Motor neuron (in vitro differentiated cells): Measurements from ENCODE around the gene ACOT8. TPM values are rescaled to one million over a fixed set of nuclear protein-coding genes. Genes with fewer than 3 reads are reported as not detected.

Experiments used
- ATAC-seq, 8 experiments: fragments of 200-7000 bp; cut with Tn5 transposase; replicated peaks in 6 of 8; 2 replicates each; pipeline ENCODE4 v1.8.0; 2021; ENCODE audit warnings: mild to moderate bottlenecking in 8 of 8, moderate library complexity in 8 of 8
- H3K27ac ChIP-seq, 2 donors: fragments of 250-450 bp; sonication (Bioruptor Pico); 2 replicates each; pipeline ENCODE4 v1.9.0; 2021; ENCODE audit warnings: antibody characterized with exemption in 2 of 2, mild to moderate bottlenecking in 2 of 2, moderate library complexity in 1 of 2
- H3K4me1 ChIP-seq, 2 donors: fragments of 250-450 bp; sonication (Bioruptor Pico); replicated peaks in 1 of 2; 2 replicates each; pipeline ENCODE4 v1.6.1; 2021; ENCODE audit warnings: antibody characterized with exemption in 2 of 2, mild to moderate bottlenecking in 2 of 2, moderate library complexity in 1 of 2
- H3K4me3 ChIP-seq, 5 donors: fragments of 250-450 bp; sonication (Bioruptor Pico); 2 replicates each; pipeline ENCODE4 v1.9.0; 2021; ENCODE audit warnings: antibody characterized with exemption in 5 of 5, mild to moderate bottlenecking in 5 of 5, moderate library complexity in 4 of 5
- WGBS, 10 experiments: fragments of 450-650 bp; shearing (Covaris generic); methylation state at CpG; one replicate each; pipeline ENCODE4 v1.0.0; 2022; 5-methylcytosine and 5-hydroxymethylcytosine counted together
- in situ Hi-C, 9 experiments: fragments of 400-800 bp; cut with MboI; loops; one replicate each; pipeline ENCODE4 v1.15.0; 2021; ENCODE audit warnings: low sequenced_read_pairs in 9 of 9, low pct_unique_long_range_greater_than_20kb in 2 of 9; ENCODE audit not compliant: unreplicated experiment in 9 of 9
- total RNA-seq, 8 experiments: library from RNA; unstranded; fragments of 300-600 nt; gene quantifications; 2 replicates each; pipeline versions ENCODE4 v1.2.3 to v1.2.4, GENCODE V29; 2022

ACOT8 gene
- total RNA-seq, 8 experiments from 2014 or later = 25.8 to 46.6 (median 29.6) TPM

GRCh38 chr20:45893831-45894230 is 36.6 kb upstream of the ACOT8 start:
- H3K4me1 ChIP-seq = peaks cover 15 to 16% of the 10 kb centered on the region in 2 donors
- H3K4me3 ChIP-seq = no peak overlapping the region
- in situ Hi-C loops = no loop called here
- H3K27ac ChIP-seq = no peak overlapping the region
- no peak for ATAC-seq
- WGBS, 10 experiments = 14 to 100% (median 83%) methylated on average over 1 to 3 of the region's 4 CpGs; no CpG with 5 or more reads in 2 of the 10 experiments

- no peak for ATAC-seq
- H3K4me1 ChIP-seq = peaks cover 15 to 16% of the 10 kb centered on the region in 2 donors
- no peak overlapping the region for H3K4me3 ChIP-seq
- WGBS, 10 experiments = 73 to 100% (median 83%) methylated on average over 1 to 4 of the region's 4 CpGs; no CpG with 5 or more reads in 2 of the 10 experiments
- H3K27ac ChIP-seq = no peak overlapping the region
- in situ Hi-C loops = no loop called here
Measured at GRCh38 chr20:45892828-45893500, 35.8 kb upstream of the ACOT8 start.

GRCh38 chr20:45892049-45892825 is 35.0 kb upstream of the ACOT8 start:
- in situ Hi-C loops = no loop called here
- Histone ChIP-seq H3K27ac (no peak overlapping the region), H3K4me3 (peak overlapping the region; percentile 68 to 85 (median 73)), H3K4me1 (peaks cover 15 to 16% of the 10 kb centered on the region in 2 donors)
- WGBS, 10 experiments = 64 to 100% (median 80%) methylated on average over 1 to 9 of the region's 9 CpGs; no CpG with 5 or more reads in 2 of the 10 experiments
- ATAC-seq = peak in 3 of 8 experiments; percentile 2 to 6 (median 5)

- in situ Hi-C loops = no loop called here
- ATAC-seq = peak; percentile 48 to 82 (median 78)
- 0 to 20% (median 0%) methylated on average over 1 to 9 of the region's 78 CpGs; no CpG with 5 or more reads in 2 of the 10 experiments for WGBS, 10 experiments
Measured at GRCh38 chr20:45890985-45891983, 34.1 kb upstream of the ACOT8 start, which contains the start of the genes CTSA and NEURL2. Gene CTSA, plus strand, starts transcription at chr20:45891335. Its CDS starts 234 bp downstream, at chr20:45891569. Gene NEURL2, minus strand, starts transcription at chr20:45891208. Its CDS starts 217 bp downstream, at chr20:45890991.

GRCh38 chr20:45890077-45890984 is 33.1 kb upstream of the ACOT8 start:
- H3K4me3 ChIP-seq = peak overlapping the region; percentile 68 to 85 (median 73)
- in situ Hi-C loops = no loop called here
- peak overlapping the region; percentile 85 to 97 for H3K27ac ChIP-seq
- H3K4me1 ChIP-seq = peaks cover 15 to 16% of the 10 kb centered on the region in 2 donors
- 0 to 45% (median 5%) methylated on average over 3 to 19 of the region's 79 CpGs; no CpG with 5 or more reads in 3 of the 10 experiments for WGBS, 10 experiments
- ATAC-seq = peak; percentile 28 to 83 (median 73)

More at GRCh38 chr20:45890985-45891983, 34.1 kb upstream of the ACOT8 start, which contains the start of the genes CTSA and NEURL2:
- Histone ChIP-seq H3K4me1 (peaks cover 15 to 16% of the 10 kb centered on the region in 2 donors), H3K4me3 (peak within 1 kb of the TSS; percentile 68 to 85 (median 73)), H3K27ac (peak within 1 kb of the TSS; percentile 85 to 97)

- WGBS, 10 experiments = 40 to 100% (median 93%) methylated on average over 1 to 3 of the region's 3 CpGs; no CpG with 5 or more reads in 4 of the 10 experiments
- in situ Hi-C loops = no loop called here
- no peak overlapping the region for H3K27ac ChIP-seq
- peaks cover 15 to 16% of the 10 kb centered on the region in 2 donors for H3K4me1 ChIP-seq
- no peak overlapping the region for H3K4me3 ChIP-seq
- no peak for ATAC-seq
Measured at GRCh38 chr20:45888681-45889080, 31.5 kb upstream of the ACOT8 start.

GRCh38 chr20:45887346-45887715 is 30.1 kb upstream of the ACOT8 start, which contains the start of gene SPATA25:
Gene SPATA25, minus strand, starts transcription at chr20:45887622. Its CDS starts 32 bp downstream, at chr20:45887590.
- 94 to 96% methylated on average over 2 to 6 of the region's 8 CpGs; no CpG with 5 or more reads in 8 of the 10 experiments for WGBS, 10 experiments
- Histone ChIP-seq H3K27ac (no peak within 1 kb of the TSS), H3K4me3 (no peak within 1 kb of the TSS), H3K4me1 (peaks cover 15 to 16% of the 10 kb centered on the region in 2 donors)
- in situ Hi-C loops = no loop called here
- no peak for ATAC-seq

- in situ Hi-C loops = no loop called here
- no peak overlapping the region for H3K4me3 ChIP-seq
- no peak overlapping the region for H3K27ac ChIP-seq
- no peak for ATAC-seq
- H3K4me1 ChIP-seq = peaks cover 12 to 15% of the 10 kb centered on the region in 2 donors
- 78 to 89% (median 80%) methylated on average over 2 to 5 of the region's 19 CpGs; no CpG with 5 or more reads in 7 of the 10 experiments for WGBS, 10 experiments
Measured at GRCh38 chr20:45886590-45887345, 29.6 kb upstream of the ACOT8 start.

GRCh38 chr20:45883100-45883469 is 25.9 kb upstream of the ACOT8 start:
- 80 to 100% (median 91%) methylated on average over 1 to 6 of the region's 9 CpGs; no CpG with 5 or more reads in 2 of the 10 experiments for WGBS, 10 experiments
- H3K4me1 ChIP-seq = peaks cover 5 to 11% of the 10 kb centered on the region in 2 donors
- no peak overlapping the region for H3K4me3 ChIP-seq
- no peak for ATAC-seq
- in situ Hi-C loops = no loop called here
- H3K27ac ChIP-seq = no peak overlapping the region

- in situ Hi-C loops = no loop called here
- H3K4me1 ChIP-seq = peaks cover 5 to 11% of the 10 kb centered on the region in 2 donors
- ATAC-seq = no peak
- 60 to 92% (median 88%) methylated on average over 2 to 4 of the region's 4 CpGs; no CpG with 5 or more reads in 3 of the 10 experiments for WGBS, 10 experiments
- no peak overlapping the region for H3K27ac ChIP-seq
- H3K4me3 ChIP-seq = no peak overlapping the region
Measured at GRCh38 chr20:45882469-45883099, 25.4 kb upstream of the ACOT8 start.
